Fibroblast of pulmonary artery (primary cell): Measurements from ENCODE around the gene PTGES3.
A peak's percentile ranks its signal among the peaks of the same experiment; 100 is the strongest.
"Not testable (repeated sequence)": the region's sequence is repeated elsewhere in the genome, so short reads cannot be mapped to it uniquely, and the experiment has no call there.

ENCODE experiments used
- DNase-seq: peaks from one replicate; pipeline ENCODE4 v3.0.0-alpha.2; 2010; ENCODE audit warnings: low read depth
- H3K4me3 ChIP-seq: replicated peaks from 2 replicates; pipeline ENCODE4 v1.5.1; 2011; ENCODE audit warnings: low read depth, mild to moderate bottlenecking, control low read depth, low read length, moderate library complexity
- TF ChIP-seq, protein P1 (sequence below): IDR thresholded peaks from 2 replicates; pipeline ENCODE4 v1.5.1; 2011; ENCODE audit warnings: mild to moderate bottlenecking, control low read depth, low read length, inconsistent platforms; ENCODE audit errors: missing control alignments

The PTGES3 gene, protein sequence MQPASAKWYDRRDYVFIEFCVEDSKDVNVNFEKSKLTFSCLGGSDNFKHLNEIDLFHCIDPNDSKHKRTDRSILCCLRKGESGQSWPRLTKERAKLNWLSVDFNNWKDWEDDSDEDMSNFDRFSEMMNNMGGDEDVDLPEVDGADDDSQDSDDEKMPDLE

GRCh38 chr12:56688129-56688845, at the start of gene PTGES3:
Gene PTGES3 (minus strand): TSS chr12:56688284. CDS start chr12:56687999, 285 bp downstream.
- TF ChIP-seq, protein P1, sequence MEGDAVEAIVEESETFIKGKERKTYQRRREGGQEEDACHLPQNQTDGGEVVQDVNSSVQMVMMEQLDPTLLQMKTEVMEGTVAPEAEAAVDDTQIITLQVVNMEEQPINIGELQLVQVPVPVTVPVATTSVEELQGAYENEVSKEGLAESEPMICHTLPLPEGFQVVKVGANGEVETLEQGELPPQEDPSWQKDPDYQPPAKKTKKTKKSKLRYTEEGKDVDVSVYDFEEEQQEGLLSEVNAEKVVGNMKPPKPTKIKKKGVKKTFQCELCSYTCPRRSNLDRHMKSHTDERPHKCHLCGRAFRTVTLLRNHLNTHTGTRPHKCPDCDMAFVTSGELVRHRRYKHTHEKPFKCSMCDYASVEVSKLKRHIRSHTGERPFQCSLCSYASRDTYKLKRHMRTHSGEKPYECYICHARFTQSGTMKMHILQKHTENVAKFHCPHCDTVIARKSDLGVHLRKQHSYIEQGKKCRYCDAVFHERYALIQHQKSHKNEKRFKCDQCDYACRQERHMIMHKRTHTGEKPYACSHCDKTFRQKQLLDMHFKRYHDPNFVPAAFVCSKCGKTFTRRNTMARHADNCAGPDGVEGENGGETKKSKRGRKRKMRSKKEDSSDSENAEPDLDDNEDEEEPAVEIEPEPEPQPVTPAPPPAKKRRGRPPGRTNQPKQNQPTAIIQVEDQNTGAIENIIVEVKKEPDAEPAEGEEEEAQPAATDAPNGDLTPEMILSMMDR: no peak

DNA sequence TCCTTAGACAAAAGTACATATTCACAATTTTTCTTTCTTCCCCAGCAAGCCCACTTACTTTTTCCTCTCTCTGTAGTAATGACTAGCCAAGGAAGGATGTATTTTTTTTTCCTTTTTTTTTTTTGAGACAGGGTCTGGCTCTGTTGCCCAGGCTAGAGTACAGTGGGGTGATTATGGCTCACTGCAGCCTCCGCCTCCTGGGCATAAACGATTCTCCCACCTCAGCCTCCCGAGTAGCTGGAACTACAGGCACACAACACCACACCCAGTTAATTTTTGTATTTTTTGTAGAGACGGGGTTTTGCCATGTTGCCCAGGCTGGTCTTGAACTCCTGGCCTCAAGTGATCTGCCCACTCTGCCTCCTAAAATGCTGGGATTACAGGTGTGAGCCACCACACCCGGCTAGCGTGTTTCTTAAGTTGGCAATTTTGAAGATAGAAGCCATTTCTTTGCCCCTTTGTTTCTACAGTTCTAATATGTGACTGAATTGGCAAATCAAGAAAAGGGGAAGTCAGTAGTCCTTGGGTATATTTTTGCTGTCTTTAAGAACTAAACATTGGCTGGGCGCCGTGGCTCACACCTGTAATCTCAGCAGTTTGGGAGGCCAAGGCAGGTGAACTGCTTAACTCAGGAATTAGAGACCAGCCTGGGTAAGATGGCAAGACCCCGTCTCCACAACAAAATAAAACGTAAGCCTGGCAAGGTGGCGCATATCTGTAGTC, 40.2 kb upstream of the PTGES3 start:
- no peak overlapping the region for H3K4me3 ChIP-seq
- TF ChIP-seq, protein P1: no peak
- DNase-seq: no peak

More at GRCh38 chr12:56688129-56688845, at the start of gene PTGES3:
- DNase-seq: peak; percentile 98
- peak within 1 kb of the TSS; percentile 99 for H3K4me3 ChIP-seq

GRCh38 chr12:56726196-56726675, 38.2 kb upstream of the PTGES3 start:
- not testable (repeated sequence) for DNase-seq, H3K4me3 ChIP-seq

GRCh38 chr12:56725723-56726102, 37.6 kb upstream of the PTGES3 start:
- peak overlapping the region; percentile 99 for H3K4me3 ChIP-seq
- TF ChIP-seq, protein P1: no peak
- no peak for DNase-seq

DNA sequence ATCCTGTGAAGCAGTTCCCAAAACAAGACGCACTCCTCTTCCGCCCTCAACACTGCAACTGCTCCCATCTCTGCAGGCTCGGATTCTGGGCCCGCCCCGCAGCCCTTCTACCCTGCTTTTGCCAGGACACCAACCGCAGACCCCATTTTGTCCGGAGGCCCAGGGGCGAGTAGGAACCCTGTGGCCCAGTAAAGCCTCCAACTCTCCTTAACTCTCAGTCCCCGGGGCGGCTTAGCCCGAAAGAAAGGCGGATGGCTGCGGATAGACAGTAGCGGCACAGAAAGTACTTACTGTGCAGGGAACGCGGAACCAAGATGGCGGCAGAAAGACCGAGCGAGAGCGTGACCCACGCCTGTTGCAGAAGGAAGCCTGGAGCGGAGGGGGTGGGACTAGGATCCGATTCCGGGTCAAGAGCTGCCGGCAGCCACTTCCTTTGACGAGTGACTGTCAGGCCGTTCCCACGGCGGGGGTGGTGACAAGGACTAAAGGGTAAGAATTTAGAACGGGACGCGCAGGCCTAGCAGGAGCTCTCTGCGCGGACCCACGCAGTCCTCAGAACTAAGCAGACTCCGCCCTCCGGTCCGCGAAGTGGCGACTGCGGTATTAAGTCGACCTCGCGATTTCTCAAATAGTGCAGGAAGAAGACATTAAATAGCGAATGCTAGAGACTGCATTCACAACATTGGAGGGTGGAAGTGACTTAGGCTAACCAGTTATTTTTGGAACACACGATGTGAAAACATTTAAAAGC, 37.1 kb upstream of the PTGES3 start, which contains the start of gene NACA:
Gene NACA (minus strand): TSS at position 328 of the 751 bp plus-strand sequence. CDS start 778 bp downstream, outside the sequence.
- TF ChIP-seq, protein P1: no peak
- H3K4me3 ChIP-seq: peak within 1 kb of the TSS; percentile 99
- DNase-seq: peak; percentile 98

DNA sequence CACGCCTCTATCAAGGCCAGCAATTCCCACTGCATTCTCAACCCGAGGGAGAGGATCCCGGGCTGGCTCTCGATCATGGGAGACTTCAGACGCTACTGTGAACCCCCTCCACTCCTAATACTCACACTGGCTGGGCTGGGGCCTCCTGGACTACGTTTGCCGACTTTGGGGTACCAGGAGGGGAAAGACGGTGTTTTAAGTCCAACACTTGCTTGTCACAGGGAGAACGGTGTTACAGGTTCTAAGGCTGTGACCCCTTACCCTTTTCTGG, 36.6 kb upstream of the PTGES3 start:
- no peak for DNase-seq
- H3K4me3 ChIP-seq: peak overlapping the region; percentile 99
- TF ChIP-seq, protein P1: no peak
